GM18868 (cell line): ENCODE data around the gene TENT4A.

Experiments used
- ATAC-seq: cut with Tn5 transposase; IDR thresholded peaks from one replicate; pipeline ENCODE4 v1.9.1; 2021; ENCODE audit warnings: mild to moderate bottlenecking, moderate library complexity; ENCODE audit not compliant: unreplicated experiment

The TENT4A gene

DNA sequence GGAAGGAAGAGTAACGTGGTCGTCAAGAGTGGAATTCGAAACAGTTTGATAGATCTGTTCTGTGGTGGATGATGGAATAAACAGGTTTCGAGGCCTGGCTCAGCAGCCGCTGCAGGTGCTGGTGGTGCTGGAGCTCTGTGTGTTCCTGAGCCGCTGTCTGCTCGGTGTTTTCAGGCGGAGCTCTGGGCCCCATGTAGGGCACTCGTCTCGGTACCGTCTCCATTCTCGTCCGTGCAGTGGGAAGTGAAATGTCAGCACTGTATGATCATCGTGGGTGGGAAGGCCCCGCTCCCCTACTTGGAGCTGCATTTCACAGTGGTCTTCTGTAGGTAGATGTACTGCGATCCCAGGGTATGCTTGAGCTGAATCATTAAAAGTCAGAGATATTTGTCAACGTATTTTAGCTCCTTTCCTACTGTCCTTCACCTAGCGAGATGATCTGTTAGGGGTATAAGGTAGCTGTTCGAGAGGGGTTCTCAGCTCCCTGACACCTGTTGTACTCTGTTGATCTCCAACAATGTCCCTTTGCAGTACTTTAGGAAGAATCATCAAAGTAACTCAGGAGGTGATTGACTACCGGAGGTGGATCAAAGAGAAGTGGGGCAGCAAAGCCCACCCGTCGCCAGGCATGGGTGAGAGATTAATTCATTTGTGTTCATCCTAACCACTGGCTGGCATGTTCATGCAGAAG is 35.9 kb downstream of the TENT4A start:
- no peak for ATAC-seq

DNA sequence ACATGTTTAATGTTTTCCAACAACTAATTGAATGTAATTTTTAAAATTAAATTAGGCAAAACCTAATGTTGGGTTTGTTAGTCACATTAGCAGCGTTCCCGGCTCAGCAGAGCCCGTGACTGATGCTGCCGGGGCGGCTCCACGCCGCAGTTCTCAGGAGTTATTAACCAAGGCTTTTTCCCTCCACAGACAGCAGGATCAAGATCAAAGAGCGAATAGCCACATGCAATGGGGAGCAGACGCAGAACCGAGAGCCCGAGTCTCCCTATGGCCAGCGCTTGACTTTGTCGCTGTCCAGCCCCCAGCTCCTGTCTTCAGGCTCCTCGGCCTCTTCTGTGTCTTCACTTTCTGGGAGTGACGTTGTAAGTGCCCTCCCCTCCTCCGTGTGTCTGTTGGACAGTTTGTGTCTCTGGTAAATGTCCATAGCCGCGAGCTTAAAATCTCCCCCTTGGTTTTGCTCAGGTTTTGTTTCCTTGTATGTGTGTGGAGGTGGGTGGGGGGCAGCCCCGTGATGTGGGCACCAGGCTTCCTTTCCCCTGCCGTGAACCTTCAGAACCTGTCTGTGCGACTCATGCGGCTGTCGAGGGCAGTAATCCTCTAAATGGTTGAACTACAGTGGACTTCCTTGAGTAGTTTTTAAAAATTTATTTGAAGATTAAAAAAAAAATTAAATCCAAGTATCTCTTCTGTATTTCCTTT is 37.1 kb downstream of the TENT4A start:
- ATAC-seq, result no peak

DNA sequence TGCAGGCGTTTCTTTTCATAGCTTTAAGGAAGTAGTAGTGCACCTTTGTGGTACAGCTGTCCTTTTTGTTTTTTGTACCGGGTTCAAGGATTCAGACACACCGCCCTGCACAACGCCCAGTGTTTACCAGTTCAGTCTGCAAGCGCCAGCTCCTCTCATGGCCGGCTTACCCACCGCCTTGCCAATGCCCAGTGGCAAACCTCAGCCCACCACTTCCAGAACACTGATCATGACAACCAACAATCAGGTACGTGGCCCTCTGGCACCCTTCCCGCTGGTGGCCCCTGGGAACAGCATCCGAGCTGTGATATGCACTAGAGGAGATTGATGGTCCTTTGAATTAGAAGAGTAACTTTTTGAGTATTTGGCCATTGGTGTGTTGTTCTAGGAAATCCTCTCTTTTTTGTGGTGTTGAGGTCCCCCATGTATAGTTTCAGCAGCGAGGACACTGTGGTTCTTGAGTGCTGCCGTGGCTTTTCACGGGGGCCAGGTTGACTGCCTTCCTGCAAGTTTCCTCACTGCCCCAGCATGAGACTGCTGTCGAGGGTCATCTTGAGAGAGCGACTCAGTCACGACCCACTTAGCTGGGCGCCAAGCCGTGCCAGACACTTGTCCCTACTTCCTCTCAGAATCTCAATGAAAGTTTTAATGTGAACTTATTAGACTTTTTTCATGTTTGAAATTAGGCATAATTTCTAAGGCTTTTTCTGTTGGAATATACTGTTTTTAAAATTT is 37.9 kb downstream of the TENT4A start:
- ATAC-seq, result no peak

DNA sequence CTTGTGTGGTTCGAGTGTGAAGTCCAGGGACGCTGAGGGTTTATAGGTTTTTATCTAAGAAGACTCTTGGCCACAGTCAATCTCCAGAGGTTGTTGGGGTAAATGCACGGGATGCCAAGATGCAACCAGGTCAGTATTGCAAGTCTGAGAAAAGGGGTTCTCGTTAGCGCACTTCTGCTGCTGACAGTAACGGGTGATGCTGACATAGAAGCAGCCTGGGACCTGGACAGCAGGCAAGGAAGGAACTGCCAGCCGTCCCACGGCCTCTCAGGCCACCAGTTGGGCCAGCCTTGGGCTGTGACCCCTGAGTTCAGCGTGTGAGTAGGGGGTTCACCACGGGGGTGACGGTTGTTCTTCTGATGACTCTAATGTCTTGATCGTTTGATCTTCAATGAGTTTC is 39.0 kb downstream of the TENT4A start:
- no peak for ATAC-seq

DNA sequence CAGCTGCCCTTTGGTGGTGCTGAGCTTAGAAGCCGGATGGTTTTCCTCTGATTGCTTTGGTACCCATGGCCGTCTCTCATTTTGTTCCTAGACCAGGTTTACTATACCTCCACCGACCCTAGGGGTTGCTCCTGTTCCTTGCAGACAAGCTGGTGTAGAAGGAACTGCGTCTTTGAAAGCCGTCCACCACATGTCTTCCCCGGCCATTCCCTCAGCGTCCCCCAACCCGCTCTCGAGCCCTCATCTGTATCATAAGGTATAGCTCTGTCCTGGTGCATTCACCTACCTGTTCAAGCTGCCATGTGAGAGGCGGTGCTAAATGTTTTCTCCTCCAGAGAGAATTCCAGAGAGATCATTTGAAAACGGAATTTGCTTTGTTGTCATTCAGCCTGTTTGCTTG is 39.5 kb downstream of the TENT4A start:
- no peak for ATAC-seq

DNA sequence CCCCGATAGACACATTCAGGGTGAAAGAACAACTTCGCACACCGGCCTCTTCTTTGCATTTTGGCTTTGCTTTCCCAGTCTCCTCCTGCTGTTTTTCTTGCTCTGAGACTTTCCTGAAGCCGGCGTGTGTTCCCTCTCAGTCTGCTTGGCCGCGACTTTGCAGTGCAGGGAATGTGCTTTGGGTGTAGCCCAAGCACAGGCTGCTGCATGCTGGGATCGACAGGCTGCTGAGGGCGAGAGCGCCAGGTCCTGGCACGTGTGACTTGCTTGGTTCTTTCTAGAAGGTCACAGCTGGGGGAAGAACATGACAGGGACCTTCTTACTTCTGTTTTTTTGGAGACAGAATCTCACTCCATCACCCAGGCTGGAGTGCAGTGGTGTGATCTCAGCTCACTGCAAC is 40.6 kb downstream of the TENT4A start:
- no peak for ATAC-seq

DNA sequence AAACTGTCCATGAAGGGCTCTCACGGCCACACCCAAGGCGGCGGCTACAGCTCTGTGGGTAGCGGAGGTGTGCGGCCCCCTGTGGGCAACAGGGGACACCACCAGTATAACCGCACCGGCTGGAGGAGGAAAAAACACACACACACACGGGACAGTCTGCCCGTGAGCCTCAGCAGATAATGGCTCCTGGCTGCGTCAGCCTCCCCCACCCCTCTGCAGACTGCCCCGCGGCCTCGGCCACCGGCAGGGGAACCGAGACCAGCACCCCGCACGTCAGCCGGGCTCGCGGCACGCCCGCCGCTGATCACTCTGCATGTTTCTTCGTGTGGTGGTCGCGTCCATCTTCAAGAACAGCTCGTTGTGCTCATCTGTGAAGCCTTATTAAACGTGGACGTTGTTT is 41.5 kb downstream of the TENT4A start:
- no peak for ATAC-seq

DNA sequence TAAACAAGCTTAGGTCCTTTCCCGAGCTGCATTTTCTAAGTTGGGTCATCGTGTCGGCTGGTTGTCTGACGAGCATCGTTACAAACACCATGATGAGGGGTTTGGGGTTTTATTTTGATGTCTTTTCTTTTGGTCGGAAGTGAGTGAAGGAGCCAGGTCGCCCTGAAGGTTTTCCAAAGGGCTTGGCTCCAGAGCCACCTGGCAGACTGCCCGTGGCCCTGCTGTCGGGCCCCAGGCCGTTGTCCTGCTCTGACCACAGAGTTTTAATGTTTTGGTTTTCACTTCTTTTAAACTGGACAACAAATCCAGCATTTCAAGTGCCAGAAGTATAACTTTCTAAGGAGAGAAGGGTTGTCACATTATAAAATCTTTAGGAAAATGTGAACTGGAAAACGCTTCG is 42.3 kb downstream of the TENT4A start:
- ATAC-seq, result no peak

DNA sequence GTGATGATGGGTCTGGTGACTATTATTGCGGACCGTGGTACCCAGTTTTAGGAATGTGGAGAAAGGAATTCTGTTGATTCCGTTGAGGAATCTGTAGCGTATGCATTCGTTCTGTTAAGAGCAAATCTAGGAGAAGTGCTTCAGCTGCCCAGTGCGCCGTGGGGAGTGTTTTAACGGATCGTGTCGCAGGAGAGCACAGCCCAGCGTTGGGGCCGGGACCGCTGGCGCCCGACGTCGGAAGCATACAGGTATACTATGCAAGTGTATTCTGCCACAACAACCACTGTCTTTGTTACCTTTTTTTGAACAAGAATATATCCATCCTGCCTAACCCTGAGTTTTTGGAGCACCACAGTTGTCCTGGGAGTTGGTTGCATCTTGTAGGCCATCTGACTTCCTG is 42.7 kb downstream of the TENT4A start:
- ATAC-seq, result no peak

DNA sequence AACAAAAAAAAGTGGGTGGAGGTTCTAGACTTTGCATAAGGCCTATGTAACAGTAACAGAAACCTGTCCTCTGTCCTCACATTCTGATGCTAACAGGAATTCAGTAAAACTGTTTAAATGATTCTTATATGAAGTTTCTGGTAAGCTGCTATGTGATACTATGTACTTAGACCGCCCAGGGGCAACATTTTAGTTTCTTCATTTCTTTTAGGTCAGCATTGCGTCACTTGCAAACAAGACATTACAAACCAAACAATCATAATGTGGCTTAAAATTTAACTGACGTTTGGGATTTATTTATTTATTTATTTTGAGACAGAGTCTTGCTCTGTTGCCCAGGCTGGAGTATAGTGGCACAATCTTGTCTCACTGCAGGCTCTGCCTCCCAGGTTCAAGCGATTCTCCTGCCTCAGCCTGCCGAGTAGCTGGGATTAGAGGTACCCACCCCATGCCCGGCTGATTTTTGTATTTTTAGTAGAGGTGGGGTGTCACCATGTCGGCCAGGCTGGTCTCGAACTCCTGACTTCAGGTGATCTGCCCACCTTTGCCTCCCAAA is 44.3 kb downstream of the TENT4A start:
- no peak for ATAC-seq

DNA sequence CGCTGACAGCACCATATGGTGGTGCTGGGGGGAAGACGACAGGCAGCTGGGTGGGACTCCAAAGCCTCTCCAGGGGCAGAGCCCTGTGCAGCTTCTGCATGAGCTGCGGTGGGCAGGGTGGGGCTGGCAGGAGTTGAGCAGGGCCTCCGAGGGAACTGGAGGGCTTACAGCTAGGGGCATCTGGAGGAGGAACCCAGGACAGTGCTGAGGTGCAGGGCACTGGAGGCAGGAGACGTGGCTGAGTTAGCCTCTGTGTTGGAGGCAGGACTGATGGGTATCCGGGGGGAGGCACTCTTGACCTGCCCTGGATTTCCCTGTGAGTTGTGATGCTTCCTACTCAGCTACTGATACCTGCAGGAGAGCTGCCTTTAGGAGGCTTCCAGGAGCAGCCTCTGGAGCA is 45.0 kb downstream of the TENT4A start:
- no peak for ATAC-seq

DNA sequence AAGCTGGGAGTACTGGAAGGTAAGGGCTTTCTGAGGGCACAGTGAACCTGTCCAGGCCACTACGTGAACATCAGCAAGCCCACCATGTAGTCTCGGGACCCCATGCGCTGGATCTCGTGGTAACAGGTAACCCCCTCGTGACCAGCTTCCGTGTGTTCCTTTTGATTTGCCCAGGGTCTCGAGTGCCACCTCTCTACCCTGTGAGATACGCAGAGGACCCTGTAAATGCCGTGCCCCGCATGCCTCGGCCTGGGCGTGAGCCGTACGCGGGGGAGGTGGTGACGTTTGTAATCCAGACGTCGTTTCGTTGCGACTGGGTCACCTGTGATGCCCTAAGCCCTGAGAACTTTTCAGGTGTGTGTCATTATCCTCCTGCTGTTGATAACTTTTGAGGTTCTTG is 45.5 kb downstream of the TENT4A start:
- ATAC-seq, result no peak

DNA sequence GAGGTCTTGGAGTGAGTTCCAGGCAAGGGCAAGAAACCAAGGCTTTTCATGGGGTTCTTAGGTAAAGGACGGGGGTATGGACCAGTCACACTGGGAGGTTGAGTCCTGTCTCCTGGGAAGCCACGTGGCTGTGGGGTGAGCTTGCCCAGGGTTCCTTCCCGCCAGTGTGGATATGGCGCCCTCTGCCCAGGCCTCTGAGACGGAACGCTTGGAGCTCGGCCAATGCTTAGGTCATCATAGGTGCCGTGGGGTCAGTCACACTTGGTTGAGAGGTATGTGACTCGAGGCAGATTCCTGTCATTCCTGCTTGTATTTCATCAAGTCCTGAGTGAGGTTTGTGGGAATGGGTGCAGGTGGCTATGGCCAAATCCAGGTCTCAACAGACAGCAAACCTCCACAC is 46.2 kb downstream of the TENT4A start:
- no peak for ATAC-seq

DNA sequence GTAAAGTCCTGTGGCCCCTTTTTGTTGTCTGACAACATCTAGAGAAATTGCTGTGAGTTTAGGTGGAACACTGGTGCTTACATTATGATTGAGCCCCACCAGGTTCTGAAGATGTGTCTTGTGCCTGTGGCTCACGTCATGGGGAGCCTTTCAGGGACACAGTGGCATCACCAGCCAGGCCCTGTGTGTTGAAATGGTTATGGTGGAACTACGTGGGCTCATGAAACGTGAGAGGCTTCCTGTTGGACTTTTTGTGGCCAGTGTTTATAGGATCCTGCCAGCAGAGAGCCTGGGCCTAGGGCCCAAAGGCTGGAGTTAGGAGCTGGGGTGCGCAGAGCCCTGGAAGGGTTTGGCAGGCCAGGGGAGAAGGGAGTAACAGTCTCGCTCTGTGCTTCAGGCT is 46.8 kb downstream of the TENT4A start:
- ATAC-seq, result no peak

DNA sequence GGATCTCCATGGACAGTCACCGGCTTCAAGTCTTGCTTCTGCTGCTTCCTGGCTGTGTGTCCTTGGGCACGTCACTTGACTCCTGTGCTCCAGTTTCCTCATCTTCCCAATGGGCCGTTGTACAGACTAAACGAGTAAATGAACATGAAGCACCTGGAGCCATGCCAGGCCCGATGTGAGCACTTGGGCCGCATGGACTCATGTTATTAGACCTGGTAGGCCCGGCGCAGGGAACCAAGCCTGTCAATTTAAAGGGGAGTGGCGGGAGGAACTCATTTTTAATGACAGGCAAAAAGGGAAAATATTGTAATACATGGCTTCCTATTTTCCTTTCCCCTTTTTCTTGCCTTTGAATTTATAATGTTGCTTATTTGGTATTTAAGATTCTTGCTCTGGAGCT is 47.5 kb downstream of the TENT4A start:
- no peak for ATAC-seq

DNA sequence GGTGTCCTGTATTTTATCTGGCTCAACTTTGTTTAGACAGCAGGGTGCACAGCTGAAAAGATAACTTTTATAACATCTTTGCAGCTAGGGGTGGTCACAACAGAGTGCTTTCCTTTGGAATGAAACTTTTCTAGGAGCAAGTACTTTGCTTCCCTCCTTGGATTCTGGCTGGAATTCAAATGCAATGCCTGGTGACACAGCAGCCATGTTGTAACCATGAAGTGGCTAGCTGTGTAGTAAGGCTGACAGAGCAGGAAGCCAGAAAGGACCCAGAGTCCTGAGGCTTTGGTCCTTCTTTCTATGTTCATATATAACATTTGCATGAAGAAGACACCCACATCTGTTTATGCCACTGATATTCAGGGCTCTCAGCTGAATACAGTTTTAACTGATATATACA is 48.1 kb downstream of the TENT4A start:
- ATAC-seq, result no peak

DNA sequence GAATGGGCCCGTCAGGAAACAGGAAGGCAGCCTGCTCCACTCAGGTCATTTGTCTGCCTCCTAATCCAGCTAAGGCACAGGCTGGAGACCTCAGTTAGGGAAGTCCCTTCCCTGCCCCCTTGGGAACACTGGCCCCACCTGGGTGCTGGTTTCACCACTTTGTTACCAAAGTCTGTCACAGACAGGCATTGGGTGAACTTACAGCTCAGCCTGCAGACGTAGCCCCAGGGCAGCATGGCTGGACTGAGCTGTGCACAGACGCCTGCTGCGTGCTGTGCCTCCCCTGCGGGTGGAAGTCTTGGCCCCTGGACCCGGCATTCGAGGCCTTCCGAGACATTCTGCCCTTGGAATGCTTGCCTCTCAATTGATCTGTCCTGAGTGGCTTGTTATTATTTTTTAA is 48.9 kb downstream of the TENT4A start:
- ATAC-seq, result no peak

DNA sequence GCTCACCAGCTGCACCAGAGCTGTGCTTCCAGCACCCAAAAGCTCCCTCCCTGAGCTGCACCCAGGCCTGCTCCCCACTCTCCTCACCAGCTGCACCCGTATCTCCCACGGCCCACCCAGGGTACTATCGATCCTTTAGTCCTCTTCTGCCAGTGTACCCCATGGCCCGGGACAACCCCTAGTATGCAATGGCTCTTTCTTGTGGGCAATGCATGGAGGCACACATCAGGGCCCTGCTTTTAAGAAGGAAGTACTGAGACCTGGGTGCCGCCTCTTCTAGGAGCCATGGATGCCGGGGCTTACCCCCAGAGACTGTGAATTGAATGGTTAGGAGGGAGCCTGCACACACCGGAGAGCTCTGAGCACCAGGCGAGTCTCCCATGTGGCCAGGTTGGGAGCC is 49.5 kb downstream of the TENT4A start:
- ATAC-seq, result no peak

DNA sequence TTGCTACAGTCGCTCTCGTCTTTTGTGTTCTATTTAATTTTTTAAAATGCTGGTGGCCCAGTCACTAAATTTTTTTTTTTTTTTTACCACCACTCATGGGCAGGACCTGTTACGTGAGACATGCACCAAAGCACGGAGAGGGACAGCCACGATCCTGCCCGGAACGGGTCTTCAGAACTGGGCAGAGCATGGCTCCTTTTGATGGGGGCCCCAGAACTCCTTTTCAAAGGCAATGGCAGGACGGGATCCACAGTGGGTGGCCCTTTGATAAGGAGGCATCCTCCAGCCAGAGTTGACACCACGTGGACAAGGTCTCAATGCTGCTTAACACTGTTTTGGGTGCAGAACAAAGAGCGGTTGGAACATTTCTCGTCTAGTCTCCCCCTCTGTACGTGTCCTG is 50.0 kb downstream of the TENT4A start:
- ATAC-seq, result no peak

DNA sequence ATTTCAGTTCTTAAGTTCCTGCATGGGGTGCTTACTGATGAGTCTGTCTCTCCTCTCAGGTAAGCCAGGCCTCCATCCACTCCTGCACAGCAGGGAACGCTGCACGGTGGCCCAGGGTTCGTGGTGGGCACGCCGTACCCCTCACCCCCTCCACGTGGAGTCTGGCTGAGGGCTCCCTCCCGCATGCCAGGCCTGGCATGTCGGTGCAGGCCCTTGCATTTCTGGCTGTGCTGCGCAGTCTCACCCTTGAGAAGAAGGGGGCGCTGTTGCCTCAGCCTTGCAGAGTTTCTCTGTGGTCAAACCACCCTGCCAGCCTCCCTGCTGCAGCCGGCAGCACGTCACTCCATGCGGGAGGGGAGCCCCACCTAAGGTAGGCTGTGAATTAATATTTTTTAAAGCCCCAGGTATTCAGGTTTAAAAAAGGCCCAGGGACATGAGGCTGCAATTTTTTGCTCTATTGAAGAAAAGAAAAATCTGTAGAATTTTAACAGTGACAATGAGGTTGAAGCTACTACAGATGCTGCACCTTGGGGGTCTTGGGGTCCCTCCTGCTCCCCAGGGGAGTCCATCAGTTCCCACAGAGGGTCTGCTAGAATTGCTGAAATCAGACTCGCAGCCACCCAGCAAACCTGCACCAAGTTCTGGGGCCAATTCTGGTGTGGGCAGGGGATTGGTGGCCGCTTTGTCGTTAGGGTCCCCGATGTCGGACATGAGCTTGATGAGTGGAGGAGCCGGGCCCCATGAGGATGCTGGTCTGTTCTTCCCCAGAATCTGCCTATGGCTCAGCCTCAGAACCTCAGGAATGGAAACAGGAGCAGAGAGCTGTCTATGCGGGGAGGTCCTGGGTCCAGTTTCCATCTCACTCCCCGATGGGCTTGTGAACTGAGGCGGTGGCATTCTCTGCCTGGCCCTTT is 52.6 kb downstream of the TENT4A start:
- peak; percentile 89 for ATAC-seq

DNA sequence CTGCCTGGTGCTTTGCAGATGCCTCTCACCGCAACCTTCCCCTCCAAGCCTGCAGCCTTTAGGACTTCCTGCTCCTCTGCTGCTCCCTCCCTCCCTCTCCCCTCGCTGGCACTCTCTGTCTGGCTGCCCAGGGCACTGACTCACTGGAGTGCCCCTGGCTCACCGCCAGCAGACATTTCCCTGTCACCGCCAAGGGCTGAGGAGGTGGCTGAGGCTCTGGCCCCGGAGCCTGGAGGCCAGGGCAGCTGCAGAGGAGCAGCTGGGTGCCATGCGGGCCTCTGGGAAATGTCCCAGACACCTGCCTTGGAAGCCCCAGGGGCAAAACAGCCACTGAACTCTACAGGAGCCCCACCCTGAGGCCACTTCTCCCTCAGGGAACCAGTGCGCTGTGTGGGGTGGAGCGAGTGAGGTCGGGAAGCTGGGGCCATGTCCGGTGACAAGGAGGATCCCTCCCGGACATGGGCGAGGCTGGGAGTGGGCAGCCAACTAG is 53.4 kb downstream of the TENT4A start:
- peak; percentile 60 for ATAC-seq
